LHCN-M2 (cell line): ENCODE measurements around the gene SRD5A3. TPM values are rescaled to one million over a fixed set of nuclear protein-coding genes. Genes with fewer than 3 reads are reported as not detected.
A peak's percentile ranks its signal among the peaks of the same experiment; 100 is the strongest.

Experiments used
- DNase-seq: peaks from one replicate; pipeline ENCODE4 v3.0.0-alpha.2; 2012; ENCODE audit warnings: low read depth
- total RNA-seq: library from RNA; depleted of rRNA; stranded (reverse); fragments of >200 nt; gene quantifications from 2 replicates; pipeline ENCODE4 v1.2.3, GENCODE V29; 2014; rRNA removed

The SRD5A3 gene
- total RNA-seq, 1 experiment from 2014 or later = 26.4 TPM

- peak; percentile 9 for DNase-seq
Measured at GRCh38 chr4:55407119-55407518, 61.1 kb downstream of the SRD5A3 start.

GRCh38 chr4:55407764-55408163 is 61.7 kb downstream of the SRD5A3 start:
- no peak for DNase-seq

GRCh38 chr4:55409468-55410171 is 63.6 kb downstream of the SRD5A3 start:
- DNase-seq = peak; percentile 86

- DNase-seq = no peak
Measured at GRCh38 chr4:55410431-55410830, 64.4 kb downstream of the SRD5A3 start.

DNA sequence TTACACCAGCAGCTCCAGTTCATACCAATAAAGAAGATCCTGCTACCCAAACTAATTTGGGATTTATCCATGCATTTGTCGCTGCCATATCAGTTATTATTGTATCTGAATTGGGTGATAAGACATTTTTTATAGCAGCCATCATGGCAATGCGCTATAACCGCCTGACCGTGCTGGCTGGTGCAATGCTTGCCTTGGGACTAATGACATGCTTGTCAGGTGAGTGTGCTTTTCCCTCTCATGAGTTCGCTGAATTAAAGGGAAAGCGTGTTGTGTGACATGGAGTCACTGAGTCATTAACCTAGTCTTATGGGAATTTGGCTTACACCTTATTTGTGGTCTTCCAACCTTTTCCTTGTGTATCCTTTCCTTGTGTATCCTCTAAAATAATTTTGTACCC is 65.6 kb downstream of the SRD5A3 start:
- DNase-seq = peak; percentile 9

GRCh38 chr4:55416176-55416575 is 70.1 kb downstream of the SRD5A3 start:
- no peak for DNase-seq

Other genes with a start within 250 kb of the SRD5A3 start
- 15.8 and 19.3 TPM in 2 replicates for gene KDR, start 220.6 kb upstream of the SRD5A3 start, total RNA-seq
- 176 and 184 TPM in 2 replicates for gene TMEM165, start 49.7 kb downstream of the SRD5A3 start, total RNA-seq
- 36.7 and 40.0 TPM in 2 replicates for gene CLOCK, start 200.7 kb downstream of the SRD5A3 start, total RNA-seq
- not detected in 2 replicates for gene PDCL2, start 246.0 kb downstream of the SRD5A3 start, total RNA-seq